Measurements from ENCODE around the gene SNAPC4.

Gene SNAPC4

DNA sequence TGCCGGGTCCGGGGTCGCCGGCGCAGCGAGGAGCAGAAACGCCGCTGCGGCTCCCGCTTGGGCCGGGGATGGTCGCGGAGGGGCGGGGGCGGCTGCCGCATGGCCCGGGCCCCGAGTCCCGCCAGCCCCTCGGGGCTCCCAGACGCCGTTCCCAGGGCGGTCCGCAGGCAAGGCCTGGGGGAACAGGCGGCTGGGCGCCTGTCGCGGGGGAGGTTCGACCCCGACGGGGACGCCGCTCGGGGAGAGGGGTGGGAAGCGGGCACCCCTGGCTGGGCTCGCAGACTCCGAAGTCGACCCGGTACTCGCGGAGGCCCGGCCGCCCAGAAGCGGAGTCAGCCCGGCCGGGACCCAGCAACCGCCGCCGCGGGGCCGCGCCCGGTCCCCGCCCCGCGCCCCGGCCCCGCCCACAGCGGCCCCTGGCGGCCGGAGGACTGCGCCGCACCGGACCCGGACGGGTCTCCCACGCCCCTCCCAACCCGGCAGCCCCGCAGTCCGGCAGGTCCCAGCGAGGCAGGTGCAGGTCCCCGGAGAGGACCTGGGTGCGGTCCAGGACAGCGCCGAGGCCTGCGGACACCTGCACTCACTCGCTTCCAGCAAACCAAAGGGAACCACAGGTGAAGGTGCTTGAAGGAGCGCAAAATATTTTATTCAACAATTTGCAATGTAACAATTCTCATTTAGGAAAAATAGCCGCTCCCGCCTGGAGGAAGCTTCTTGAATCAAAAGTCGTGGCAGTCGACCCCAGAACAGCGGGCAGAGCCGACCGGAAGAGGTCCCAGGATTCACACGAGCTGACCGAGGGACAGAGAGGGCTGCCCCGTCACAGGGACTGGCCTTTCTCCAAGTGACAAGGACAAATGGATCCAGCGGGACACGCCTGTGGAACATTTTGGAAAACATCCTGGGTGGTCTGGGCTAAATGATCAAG, 39.8 kb upstream of the SNAPC4 start, which contains the start of gene INPP5E:
Gene INPP5E, minus strand, starts transcription at position 365 of the 928 bp plus-strand sequence. CDS start 426 bp downstream, outside the sequence.
- Histone ChIP-seq H3K27ac (ENCODE audit: low read length) (no peak within 1 kb of the TSS), H3K9me3 (ENCODE audit: control insufficient read depth in 1 of 2, low read length in 2 of 2) (no peaks in the 10 kb centered on the region), H3K4me1 (ENCODE audit: control insufficient read depth in 1 of 2, insufficient read depth in 2 of 2, low read length in 2 of 2) (peaks cover 8 to 40% of the 10 kb centered on the region in 2 donors), H3K36me3 (ENCODE audit: control insufficient read depth in 1 of 2, insufficient read depth in 2 of 2, low read length in 2 of 2) (peaks cover 35 to 42% of the 10 kb centered on the region in 2 donors), H3K27me3 (ENCODE audit: low read depth, low read length) (no peaks in the 10 kb centered on the region), H3K4me3 (ENCODE audit: low read depth in 1 of 2, low read length in 2 of 2) (peak within 1 kb of the TSS; percentile 72 to 93)

DNA sequence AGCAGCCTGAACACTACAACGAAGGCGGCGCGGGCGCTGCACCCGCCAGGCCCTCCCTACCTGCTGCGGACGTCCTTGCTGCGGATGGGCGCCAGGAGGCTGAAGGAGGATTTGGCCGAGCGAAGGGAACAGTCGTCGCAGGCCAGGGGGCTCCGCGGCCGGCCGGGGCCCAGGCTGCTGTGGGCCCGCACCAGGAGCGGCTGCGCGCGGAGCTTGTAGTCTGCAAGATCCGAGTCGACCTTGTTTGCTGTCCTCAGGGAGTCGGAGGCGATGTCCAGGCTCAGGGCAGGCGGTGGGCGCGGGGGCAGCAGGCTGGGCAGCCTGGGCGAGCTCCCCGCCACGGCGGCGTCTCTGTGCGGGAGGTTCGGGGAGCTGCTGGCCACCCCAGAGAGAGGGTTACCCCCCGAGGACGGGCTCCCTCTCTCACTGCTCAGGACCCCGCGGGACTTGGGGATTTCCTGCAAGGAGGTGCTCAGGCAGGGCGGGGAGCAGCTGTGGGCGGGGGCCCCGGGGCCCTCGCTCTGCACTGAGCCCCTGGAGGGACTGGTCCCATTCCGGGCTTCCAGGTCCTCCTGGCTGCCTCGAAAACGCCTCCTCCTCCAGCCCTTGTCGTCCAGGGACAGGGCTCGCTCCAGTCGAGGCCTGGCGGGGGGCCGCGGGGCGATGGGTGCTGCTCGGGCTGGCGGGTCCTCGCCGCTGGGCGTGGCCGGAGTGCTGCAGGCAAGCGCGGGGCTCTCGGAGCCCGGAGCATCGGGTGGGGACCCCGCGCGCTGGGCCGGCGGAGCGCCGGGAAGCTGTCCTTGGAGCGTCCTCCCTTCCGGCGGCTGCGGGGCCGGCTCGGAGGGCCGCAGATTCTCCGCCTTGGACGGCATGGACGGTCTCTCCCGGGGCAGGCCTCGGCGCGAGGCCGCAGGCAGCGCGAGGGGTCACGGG, 38.8 kb upstream of the SNAPC4 start:
- peak overlapping the region; percentile 72 to 93 for H3K4me3 ChIP-seq (ENCODE audit: low read depth in 1 of 2, low read length in 2 of 2)
- no peaks in the 10 kb centered on the region for H3K27me3 ChIP-seq (ENCODE audit: low read depth, low read length)
- H3K27ac ChIP-seq (ENCODE audit: low read length): no peak overlapping the region
- peaks cover 8 to 42% of the 10 kb centered on the region in 2 donors for H3K4me1 ChIP-seq (ENCODE audit: control insufficient read depth in 1 of 2, insufficient read depth in 2 of 2, low read length in 2 of 2)
- no peaks in the 10 kb centered on the region for H3K9me3 ChIP-seq (ENCODE audit: control insufficient read depth in 1 of 2, low read length in 2 of 2)
- peaks cover 26 to 36% of the 10 kb centered on the region in 2 donors for H3K36me3 ChIP-seq (ENCODE audit: control insufficient read depth in 1 of 2, insufficient read depth in 2 of 2, low read length in 2 of 2)

DNA sequence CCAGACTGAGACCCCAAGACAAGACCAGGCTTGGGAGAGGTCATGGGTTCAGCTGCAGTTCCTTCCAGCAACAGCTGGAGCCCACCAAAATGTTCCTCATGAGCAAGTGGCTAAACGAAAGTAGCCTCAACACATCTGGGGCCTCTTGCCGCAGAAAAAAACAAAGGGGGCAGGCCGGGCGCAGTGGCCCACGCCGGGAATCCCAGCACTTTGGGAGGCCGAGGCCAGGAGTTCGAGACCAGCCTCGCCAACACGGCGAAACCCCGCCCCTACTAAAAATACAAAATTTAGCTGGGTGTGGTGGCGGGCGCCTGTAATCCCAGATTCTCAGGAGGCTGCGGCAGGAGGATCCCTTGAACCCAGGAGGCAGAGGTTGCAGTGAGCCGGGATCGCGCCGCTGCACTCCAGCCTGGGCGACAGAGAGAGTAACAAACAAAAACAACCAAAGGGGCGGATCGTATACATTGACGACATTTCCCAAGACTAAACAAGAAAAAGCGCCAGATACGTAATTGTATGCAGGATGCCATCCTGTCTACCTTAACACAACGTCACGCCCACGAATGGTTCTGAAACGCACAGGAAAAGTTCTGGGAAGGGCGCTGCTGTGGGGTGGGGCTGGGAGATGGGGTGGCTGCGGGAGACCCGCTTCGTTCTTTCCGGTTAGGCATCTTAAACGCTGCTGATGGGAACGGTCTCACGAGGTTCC, 38.0 kb upstream of the SNAPC4 start:
- peak overlapping the region; percentile 72 to 93 for H3K4me3 ChIP-seq (ENCODE audit: low read depth in 1 of 2, low read length in 2 of 2)
- H3K27me3 ChIP-seq (ENCODE audit: low read depth, low read length): no peaks in the 10 kb centered on the region
- peaks cover 23 to 28% of the 10 kb centered on the region in 2 donors for H3K36me3 ChIP-seq (ENCODE audit: control insufficient read depth in 1 of 2, insufficient read depth in 2 of 2, low read length in 2 of 2)
- no peaks in the 10 kb centered on the region for H3K9me3 ChIP-seq (ENCODE audit: control insufficient read depth in 1 of 2, low read length in 2 of 2)
- no peak overlapping the region for H3K27ac ChIP-seq (ENCODE audit: low read length)
- H3K4me1 ChIP-seq (ENCODE audit: control insufficient read depth in 1 of 2, insufficient read depth in 2 of 2, low read length in 2 of 2): peaks cover 8 to 42% of the 10 kb centered on the region in 2 donors

DNA sequence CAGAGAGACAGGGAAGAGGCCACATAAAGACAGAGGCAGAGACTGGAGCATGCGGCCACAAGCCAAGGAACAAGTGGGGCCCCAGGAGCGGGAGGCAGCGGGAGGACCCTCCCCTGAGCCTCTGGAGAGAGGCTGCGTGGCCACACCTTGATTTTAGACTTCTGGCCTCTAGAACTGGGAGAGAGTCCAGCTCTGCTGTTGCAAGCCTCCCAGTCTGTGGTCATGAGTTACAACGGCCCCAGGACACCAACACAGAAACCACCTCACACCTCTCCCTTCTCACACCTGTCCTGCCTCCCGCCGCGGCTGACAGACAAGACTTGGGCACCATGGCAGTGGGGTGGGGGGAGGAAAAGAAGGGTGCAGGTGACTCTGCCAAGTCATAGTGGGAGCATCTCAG, 37.5 kb upstream of the SNAPC4 start:
- peaks cover 8 to 42% of the 10 kb centered on the region in 2 donors for H3K4me1 ChIP-seq (ENCODE audit: control insufficient read depth in 1 of 2, insufficient read depth in 2 of 2, low read length in 2 of 2)
- H3K4me3 ChIP-seq (ENCODE audit: low read depth in 1 of 2, low read length in 2 of 2): peak overlapping the region; percentile 35 to 93
- no peaks in the 10 kb centered on the region for H3K27me3 ChIP-seq (ENCODE audit: low read depth, low read length)
- H3K27ac ChIP-seq (ENCODE audit: low read length): no peak overlapping the region
- H3K36me3 ChIP-seq (ENCODE audit: control insufficient read depth in 1 of 2, insufficient read depth in 2 of 2, low read length in 2 of 2): peaks cover 17 to 26% of the 10 kb centered on the region in 2 donors
- no peaks in the 10 kb centered on the region for H3K9me3 ChIP-seq (ENCODE audit: control insufficient read depth in 1 of 2, low read length in 2 of 2)

DNA sequence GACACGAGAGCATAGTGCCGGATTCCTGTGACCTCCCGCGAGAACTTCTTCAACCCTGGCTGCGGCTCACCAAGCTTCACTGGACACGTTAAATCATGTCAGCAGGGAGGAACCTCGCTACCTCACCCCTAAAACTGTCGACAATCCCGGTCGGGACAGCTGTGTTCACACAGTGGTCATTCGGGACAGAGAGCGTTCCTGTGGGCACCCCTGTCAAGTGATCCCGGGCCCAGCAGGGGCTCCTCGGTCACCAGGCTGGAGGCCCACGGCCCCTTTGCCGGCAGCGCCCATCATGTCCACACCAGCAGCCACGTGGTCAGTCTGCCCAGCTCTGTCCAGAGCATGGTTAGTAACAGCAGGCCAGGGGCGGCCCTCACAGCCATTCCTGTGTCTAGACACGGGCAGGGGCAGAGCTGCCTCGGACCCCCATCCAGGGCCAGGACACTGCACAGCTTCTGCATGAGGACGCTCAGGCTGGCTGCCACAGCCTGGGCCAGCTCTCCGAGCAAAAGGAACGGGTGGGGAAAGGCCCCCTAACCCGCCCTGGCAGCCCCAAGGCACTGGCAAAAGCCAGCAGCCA, 36.2 kb upstream of the SNAPC4 start:
- H3K36me3 ChIP-seq (ENCODE audit: control insufficient read depth in 1 of 2, insufficient read depth in 2 of 2, low read length in 2 of 2): peaks cover 5 to 21% of the 10 kb centered on the region in 2 donors
- no peaks in the 10 kb centered on the region for H3K27me3 ChIP-seq (ENCODE audit: low read depth, low read length)
- H3K4me1 ChIP-seq (ENCODE audit: control insufficient read depth in 1 of 2, insufficient read depth in 2 of 2, low read length in 2 of 2): peaks cover 8 to 42% of the 10 kb centered on the region in 2 donors
- H3K9me3 ChIP-seq (ENCODE audit: control insufficient read depth in 1 of 2, low read length in 2 of 2): no peaks in the 10 kb centered on the region
- H3K27ac ChIP-seq (ENCODE audit: low read length): no peak overlapping the region
- no peak overlapping the region for H3K4me3 ChIP-seq (ENCODE audit: low read depth in 1 of 2, low read length in 2 of 2)

DNA sequence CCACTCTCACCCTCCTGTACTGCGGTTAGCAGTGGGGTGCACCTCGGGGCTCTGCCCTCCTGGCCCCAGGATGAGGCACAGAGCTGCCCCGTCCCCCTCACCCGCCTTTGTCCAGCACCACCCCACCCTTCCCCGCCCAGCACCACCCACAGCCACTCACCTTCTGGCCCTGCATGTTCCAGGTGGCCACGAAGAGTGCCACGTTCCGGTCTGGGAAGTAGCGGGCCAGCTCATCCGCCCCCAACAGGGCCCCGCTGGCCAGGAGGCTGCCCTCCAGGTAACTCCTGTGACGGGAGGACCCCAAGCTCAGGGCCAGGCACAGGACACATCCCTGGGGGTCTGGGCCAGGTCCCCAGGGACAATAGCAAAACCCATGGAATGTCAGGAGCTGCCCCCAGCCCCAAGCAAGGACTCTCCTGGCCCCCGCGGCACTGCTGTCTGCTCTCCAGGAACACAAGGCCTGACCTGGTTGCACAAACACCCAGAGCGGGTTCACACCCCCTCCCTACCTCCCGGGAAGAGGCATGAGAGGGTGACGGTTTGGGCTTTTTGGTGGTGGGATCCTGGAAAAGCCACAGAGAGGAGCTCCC, 34.7 kb upstream of the SNAPC4 start:
- H3K9me3 ChIP-seq (ENCODE audit: control insufficient read depth in 1 of 2, low read length in 2 of 2): no peaks in the 10 kb centered on the region
- H3K4me3 ChIP-seq (ENCODE audit: low read depth in 1 of 2, low read length in 2 of 2): no peak overlapping the region
- peaks cover 8 to 37% of the 10 kb centered on the region in 2 donors for H3K4me1 ChIP-seq (ENCODE audit: control insufficient read depth in 1 of 2, insufficient read depth in 2 of 2, low read length in 2 of 2)
- H3K27me3 ChIP-seq (ENCODE audit: low read depth, low read length): no peaks in the 10 kb centered on the region
- H3K36me3 ChIP-seq (ENCODE audit: control insufficient read depth in 1 of 2, insufficient read depth in 2 of 2, low read length in 2 of 2): peaks cover 4 to 26% of the 10 kb centered on the region in 2 donors
- no peak overlapping the region for H3K27ac ChIP-seq (ENCODE audit: low read length)

DNA sequence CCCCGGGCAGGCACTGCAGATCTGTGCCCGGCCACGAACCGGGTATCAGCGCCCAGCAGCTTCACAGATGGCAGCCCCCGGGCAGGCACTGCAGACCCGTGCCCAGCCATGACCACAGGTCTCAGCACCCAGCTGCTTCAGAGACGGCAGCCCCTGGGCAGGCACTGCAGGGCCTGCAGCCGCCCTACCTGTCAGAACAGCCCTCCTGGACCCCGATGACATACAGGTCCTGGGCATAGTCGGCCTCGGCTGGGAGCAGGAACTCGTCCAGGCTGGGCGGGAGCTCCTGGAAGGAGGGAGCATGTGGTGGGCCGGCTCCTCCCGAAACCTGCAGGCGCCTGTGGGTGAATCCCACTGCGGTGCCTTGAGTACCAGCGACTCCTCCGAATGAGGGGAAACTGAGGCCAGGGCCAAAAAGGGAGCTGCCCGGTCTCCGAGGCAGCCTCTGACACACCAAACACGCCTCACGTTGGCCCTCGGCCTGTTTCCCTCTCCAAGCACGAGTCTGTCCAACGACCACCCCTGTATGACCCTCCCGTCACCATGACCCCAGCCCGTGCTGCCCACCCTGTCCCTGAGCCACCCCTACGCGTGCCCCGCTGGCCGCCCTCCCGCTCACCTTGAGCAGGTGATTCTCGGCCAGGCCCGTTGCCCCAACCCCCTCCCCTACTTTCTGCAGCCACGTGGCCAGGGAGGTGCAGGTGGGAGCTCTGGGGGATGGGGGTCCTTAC, 34.0 kb upstream of the SNAPC4 start:
- no peak overlapping the region for H3K4me3 ChIP-seq (ENCODE audit: low read depth in 1 of 2, low read length in 2 of 2)
- H3K4me1 ChIP-seq (ENCODE audit: control insufficient read depth in 1 of 2, insufficient read depth in 2 of 2, low read length in 2 of 2): peaks cover 8 to 36% of the 10 kb centered on the region in 2 donors
- peaks cover 4 to 32% of the 10 kb centered on the region in 2 donors for H3K36me3 ChIP-seq (ENCODE audit: control insufficient read depth in 1 of 2, insufficient read depth in 2 of 2, low read length in 2 of 2)
- no peaks in the 10 kb centered on the region for H3K27me3 ChIP-seq (ENCODE audit: low read depth, low read length)
- H3K9me3 ChIP-seq (ENCODE audit: control insufficient read depth in 1 of 2, low read length in 2 of 2): no peaks in the 10 kb centered on the region
- H3K27ac ChIP-seq (ENCODE audit: low read length): no peak overlapping the region

DNA sequence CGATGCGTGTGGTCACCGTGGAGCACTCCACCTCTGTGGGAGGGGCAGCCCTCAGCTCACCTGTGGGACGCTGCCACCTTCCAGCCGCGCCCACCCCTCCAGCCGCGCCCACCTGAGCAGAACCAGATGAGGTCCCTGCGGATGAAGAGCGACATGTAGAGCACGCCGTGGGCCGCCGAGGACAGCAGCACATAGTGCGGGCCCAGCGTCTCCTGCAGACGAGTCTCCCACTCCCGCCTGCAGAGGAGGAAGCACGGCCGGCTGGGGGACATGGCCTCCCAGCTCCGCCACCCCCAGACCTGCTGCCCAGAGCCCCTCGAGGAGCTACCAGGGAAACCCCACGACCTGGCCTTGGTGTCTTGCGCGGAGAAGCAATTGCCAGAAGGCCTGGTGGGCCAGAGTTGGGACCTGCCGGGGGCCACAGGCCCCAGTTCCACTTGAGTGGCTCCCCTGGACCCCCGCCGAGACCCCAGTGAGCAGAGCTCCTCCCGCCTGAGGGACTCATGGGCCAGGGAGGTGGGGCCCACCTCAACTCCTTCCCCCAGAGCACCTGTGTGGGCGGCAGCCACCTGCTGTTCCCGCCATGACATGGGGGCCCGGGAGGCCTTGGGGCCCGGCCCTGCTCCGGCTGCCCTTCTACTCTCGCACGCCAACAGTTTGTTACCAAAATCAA, 33.2 kb upstream of the SNAPC4 start:
- H3K27ac ChIP-seq (ENCODE audit: low read length): no peak overlapping the region
- peaks cover 8 to 27% of the 10 kb centered on the region in 2 donors for H3K4me1 ChIP-seq (ENCODE audit: control insufficient read depth in 1 of 2, insufficient read depth in 2 of 2, low read length in 2 of 2)
- peaks cover 4 to 36% of the 10 kb centered on the region in 2 donors for H3K36me3 ChIP-seq (ENCODE audit: control insufficient read depth in 1 of 2, insufficient read depth in 2 of 2, low read length in 2 of 2)
- no peak overlapping the region for H3K4me3 ChIP-seq (ENCODE audit: low read depth in 1 of 2, low read length in 2 of 2)
- H3K27me3 ChIP-seq (ENCODE audit: low read depth, low read length): no peaks in the 10 kb centered on the region
- H3K9me3 ChIP-seq (ENCODE audit: control insufficient read depth in 1 of 2, low read length in 2 of 2): no peaks in the 10 kb centered on the region

DNA sequence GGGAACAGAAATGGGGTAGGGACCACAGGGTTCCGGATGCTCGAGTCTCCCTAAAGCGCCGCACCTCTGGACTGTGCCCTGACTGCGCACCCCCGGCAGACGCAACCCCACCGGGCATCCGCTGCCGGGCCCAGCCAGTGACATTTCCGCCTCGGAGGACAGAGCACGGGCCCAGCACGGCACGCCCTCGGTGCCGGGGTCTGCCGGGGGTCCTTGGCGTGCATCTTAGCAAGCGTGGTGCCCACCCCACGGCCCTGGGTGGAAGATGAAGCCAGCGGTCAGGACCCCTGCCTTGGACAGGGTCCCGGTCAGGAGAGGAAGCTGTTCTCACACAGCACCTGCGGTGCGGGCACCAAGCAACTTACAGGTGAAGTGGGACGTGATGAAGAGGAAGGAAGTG, 32.6 kb upstream of the SNAPC4 start:
- Histone ChIP-seq H3K36me3 (ENCODE audit: control insufficient read depth in 1 of 2, insufficient read depth in 2 of 2, low read length in 2 of 2) (peaks cover 4 to 36% of the 10 kb centered on the region in 2 donors), H3K4me3 (ENCODE audit: low read depth in 1 of 2, low read length in 2 of 2) (no peak overlapping the region), H3K27ac (ENCODE audit: low read length) (no peak overlapping the region), H3K9me3 (ENCODE audit: control insufficient read depth in 1 of 2, low read length in 2 of 2) (no peaks in the 10 kb centered on the region), H3K4me1 (ENCODE audit: control insufficient read depth in 1 of 2, insufficient read depth in 2 of 2, low read length in 2 of 2) (peaks cover 7 to 21% of the 10 kb centered on the region in 2 donors), H3K27me3 (ENCODE audit: low read depth, low read length) (no peaks in the 10 kb centered on the region)

Measured in muscle layer of duodenum (tissue), 2 donors.